ENCODE data around the gene DBX1.
"Not testable (repeated sequence)": the region's sequence is repeated elsewhere in the genome, so short reads cannot be mapped to it uniquely, and the experiment has no call there.

The DBX1 gene

GRCh38 chr11:20161230-20161918 is 1.1 kb upstream of the DBX1 start:
- no peak for DNase-seq

GRCh38 chr11:20159466-20160381 is 551 bp downstream of the DBX1 start:
- no peak for DNase-seq

GRCh38 chr11:20158597-20159257 is 1.5 kb downstream of the DBX1 start:
- peak; percentile 44 for DNase-seq

GRCh38 chr11:20157728-20158127 is 2.5 kb downstream of the DBX1 start:
- DNase-seq: no peak

- no peak for DNase-seq
Measured at GRCh38 chr11:20156876-20157613, 3.2 kb downstream of the DBX1 start.

GRCh38 chr11:20156280-20156875 is 3.9 kb downstream of the DBX1 start:
- no peak for DNase-seq

- DNase-seq: no peak
Measured at GRCh38 chr11:20155683-20156279, 4.5 kb downstream of the DBX1 start.

- no peak for DNase-seq
Measured at GRCh38 chr11:20154381-20154780, 5.9 kb downstream of the DBX1 start.

- no peak for DNase-seq
Measured at GRCh38 chr11:20138707-20139106, 21.6 kb downstream of the DBX1 start.

- DNase-seq: no peak
Measured at GRCh38 chr11:20137637-20138036, 22.6 kb downstream of the DBX1 start.

GRCh38 chr11:20134991-20135736 is 25.1 kb downstream of the DBX1 start:
- no peak for DNase-seq

GRCh38 chr11:20132667-20133039 is 27.6 kb downstream of the DBX1 start:
- no peak for DNase-seq

- no peak for DNase-seq
Measured at GRCh38 chr11:20131788-20132666, 28.2 kb downstream of the DBX1 start.

GRCh38 chr11:20129665-20130064 is 30.6 kb downstream of the DBX1 start:
- no peak for DNase-seq

GRCh38 chr11:20128528-20128825 is 31.8 kb downstream of the DBX1 start:
- not testable (repeated sequence) for DNase-seq

GRCh38 chr11:20127671-20128527 is 32.4 kb downstream of the DBX1 start:
- DNase-seq: peak; percentile 34

GRCh38 chr11:20126724-20127123 is 33.6 kb downstream of the DBX1 start:
- DNase-seq: no peak

GRCh38 chr11:20125927-20126326 is 34.3 kb downstream of the DBX1 start:
- DNase-seq: peak; percentile 35

GRCh38 chr11:20122131-20122530 is 38.1 kb downstream of the DBX1 start:
- no peak for DNase-seq

Data from amniotic stem cell (primary cell).